HepG2 (cell line): ENCODE measurements around the gene PSPH. TPM values are rescaled to one million over a fixed set of nuclear protein-coding genes. Genes with fewer than 3 reads are reported as not detected.

Experiments used
- ARID2 ChIP-seq: sonication (generic); formaldehyde crosslinking; IDR thresholded peaks from 2 replicates; pipeline ENCODE4 v1.8.1; 2022; ENCODE audit warnings: mild to moderate bottlenecking, missing genetic modification reagents, borderline replicate concordance
- CBX2 ChIP-seq, 2 experiments: fragments of 200-600 bp in 1 of 2; sonication (generic); formaldehyde crosslinking in 1 of 2; IDR thresholded peaks; 2 replicates each; pipeline versions ENCODE4 v1.7.0 to v1.8.1; 2018 to 2022; ENCODE audit warnings: low read depth in 2 of 2, low read length in 1 of 2, mild to moderate bottlenecking in 1 of 2, missing genetic modification reagents in 1 of 2
- CREB1 ChIP-seq, 2 experiments: fragments of 450-650 bp in 1 of 2; IDR thresholded peaks; 2 replicates each; pipeline ENCODE4 v1.6.1; 2016 to 2017; ENCODE audit warnings: control low read depth in 1 of 2, mild to moderate bottlenecking in 1 of 2, missing compliant biosample characterization in 1 of 2, missing genetic modification characterization in 1 of 2
- NPAS2 ChIP-seq: sonication (generic); formaldehyde crosslinking; IDR thresholded peaks from 2 replicates; pipeline ENCODE4 v1.8.0; 2022; ENCODE audit warnings: mild to moderate bottlenecking, missing genetic modification reagents, borderline replicate concordance
- SUZ12 ChIP-seq: fragments of 150-350 bp; IDR thresholded peaks from 2 replicates; pipeline ENCODE4 v1.6.1; 2014; ENCODE audit warnings: low read depth, low read length
- TEAD3 ChIP-seq: optimal IDR thresholded peaks from 2 replicates; pipeline ENCODE3; 2016; ENCODE audit warnings: borderline replicate concordance
- ZNF879 ChIP-seq: sonication (generic); formaldehyde crosslinking; IDR thresholded peaks from 2 replicates; pipeline ENCODE4 v1.8.1; 2023; ENCODE audit warnings: missing genetic modification reagents
- ZNF891 ChIP-seq: sonication (generic); formaldehyde crosslinking; IDR thresholded peaks from 2 replicates; pipeline ENCODE4 v1.5.0; 2020; ENCODE audit warnings: mild to moderate bottlenecking, missing genetic modification reagents
- polyA plus RNA-seq, 8 experiments: library from polyadenylated mRNA; depleted of rRNA in 3 of 8; stranded (reverse) in 7 of 8; unstranded in 1 of 8; fragments of >200 nt; fragmentation: Illumina TruSeq in 4 of 8; extraction: Trizol in 4 of 8; gene quantifications; 2 replicates each; pipeline versions ENCODE4 v1.2.1 to v1.2.3, GENCODE V29; 2011 to 2016; ENCODE audit warnings: low read depth in 4 of 8, missing spikeins in 1 of 8, mixed read lengths in 1 of 8; ENCODE audit not compliant: insufficient read depth in 1 of 8
- total RNA-seq, 5 experiments: library from RNA; depleted of rRNA; stranded (reverse); fragments of >200 nt; fragmentation: Illumina TruSeq; extraction: Trizol; gene quantifications; 2 replicates each; pipeline ENCODE4 v1.2.3, GENCODE V29; 2016; ENCODE audit warnings: low read depth in 1 of 5
- TF ChIP-seq, protein P1 (sequence below): sonication (generic); formaldehyde crosslinking; IDR thresholded peaks from 2 replicates; pipeline ENCODE4 v1.5.0; 2020; ENCODE audit warnings: missing genetic modification reagents
- TF ChIP-seq, protein P2 (sequence below): sonication (generic); formaldehyde crosslinking; IDR thresholded peaks from 2 replicates; pipeline ENCODE4 v1.4.0; 2020; ENCODE audit warnings: missing genetic modification reagents, mild to moderate bottlenecking, borderline replicate concordance
- TF ChIP-seq, protein P3 (sequence below): IDR thresholded peaks from 2 replicates; pipeline ENCODE4 v1.6.1; 2016; ENCODE audit warnings: low read depth, control low read depth
- TF ChIP-seq, protein P4 (sequence below): sonication (generic); formaldehyde crosslinking; IDR thresholded peaks from 2 replicates; pipeline ENCODE4 v1.4.0; 2020; ENCODE audit warnings: missing genetic modification reagents, low read depth, mild to moderate bottlenecking, borderline replicate concordance
- TF ChIP-seq, protein P5 (sequence below): IDR thresholded peaks from 2 replicates; pipeline ENCODE4 v1.6.1; 2016; ENCODE audit warnings: mild to moderate bottlenecking, missing biosample characterization, missing genetic modification reagents
- TF ChIP-seq, protein P6 (sequence below): sonication (generic); formaldehyde crosslinking; IDR thresholded peaks from 2 replicates; pipeline ENCODE4 v1.4.0; 2020; ENCODE audit warnings: missing genetic modification reagents; ENCODE audit errors: not compliant biosample characterization
- TF ChIP-seq, protein P7 (sequence below): sonication (generic); formaldehyde crosslinking; IDR thresholded peaks from 2 replicates; pipeline ENCODE4 v1.8.0; 2022; ENCODE audit warnings: missing genetic modification reagents, low read depth, mild to moderate bottlenecking, borderline replicate concordance

PSPH gene
- total and polyA plus RNA-seq, 2 of the 13 experiments (the other 11 are each of a cell fraction or from before 2014, with no cell fraction given), result 85.5 to 124 TPM

DNA sequence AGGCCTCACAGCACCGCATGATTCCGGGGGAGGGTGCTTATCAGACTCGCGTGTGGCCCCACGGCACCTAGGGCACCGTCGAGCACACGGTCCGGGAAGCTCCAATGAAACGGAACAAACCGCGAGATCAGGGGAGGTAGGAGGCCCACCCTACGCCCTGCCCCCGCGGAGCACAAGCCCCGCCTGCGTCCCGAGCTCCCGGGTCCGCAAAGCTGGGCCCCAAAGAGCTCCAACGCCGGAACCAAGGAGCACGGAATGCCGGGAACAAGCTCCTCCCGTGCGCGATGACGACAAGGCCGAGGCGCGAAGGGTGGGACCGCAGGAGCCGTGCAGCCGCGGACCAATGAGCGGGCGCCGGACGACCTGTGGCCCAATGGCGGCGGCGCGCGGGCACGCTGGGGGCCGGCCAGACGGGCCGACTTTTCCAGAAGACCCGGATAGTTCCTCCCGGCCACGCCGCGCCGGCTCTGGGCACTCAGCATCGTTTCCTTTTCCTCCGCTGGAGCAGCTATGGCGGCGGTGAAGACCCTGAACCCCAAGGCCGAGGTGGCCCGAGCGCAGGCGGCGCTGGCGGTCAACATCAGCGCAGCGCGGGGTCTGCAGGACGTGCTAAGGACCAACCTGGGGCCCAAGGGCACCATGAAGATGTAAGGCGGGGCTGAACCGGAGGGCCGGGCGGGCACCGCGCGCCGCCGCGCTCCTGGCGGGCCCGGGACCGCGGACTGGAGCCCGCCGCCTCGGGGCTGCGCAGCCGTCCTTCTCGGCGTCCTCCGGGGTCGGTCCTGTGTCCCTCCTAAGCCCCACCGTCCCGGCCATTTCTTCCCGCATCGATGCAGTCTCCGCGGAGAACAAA lies at the start of gene PSPH, which contains the start of gene CCT6A (continued):
- TF ChIP-seq, protein P1, sequence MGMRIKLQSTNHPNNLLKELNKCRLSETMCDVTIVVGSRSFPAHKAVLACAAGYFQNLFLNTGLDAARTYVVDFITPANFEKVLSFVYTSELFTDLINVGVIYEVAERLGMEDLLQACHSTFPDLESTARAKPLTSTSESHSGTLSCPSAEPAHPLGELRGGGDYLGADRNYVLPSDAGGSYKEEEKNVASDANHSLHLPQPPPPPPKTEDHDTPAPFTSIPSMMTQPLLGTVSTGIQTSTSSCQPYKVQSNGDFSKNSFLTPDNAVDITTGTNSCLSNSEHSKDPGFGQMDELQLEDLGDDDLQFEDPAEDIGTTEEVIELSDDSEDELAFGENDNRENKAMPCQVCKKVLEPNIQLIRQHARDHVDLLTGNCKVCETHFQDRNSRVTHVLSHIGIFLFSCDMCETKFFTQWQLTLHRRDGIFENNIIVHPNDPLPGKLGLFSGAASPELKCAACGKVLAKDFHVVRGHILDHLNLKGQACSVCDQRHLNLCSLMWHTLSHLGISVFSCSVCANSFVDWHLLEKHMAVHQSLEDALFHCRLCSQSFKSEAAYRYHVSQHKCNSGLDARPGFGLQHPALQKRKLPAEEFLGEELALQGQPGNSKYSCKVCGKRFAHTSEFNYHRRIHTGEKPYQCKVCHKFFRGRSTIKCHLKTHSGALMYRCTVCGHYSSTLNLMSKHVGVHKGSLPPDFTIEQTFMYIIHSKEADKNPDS (CRISPR knock-in tag), result peak; percentile 51; the same call in 1 of the 2 replicates
- no peak for TF ChIP-seq CBX2 (IDR thresholded peaks at IDR 0.05; ENCODE audit: low read depth, low read length)
- TF ChIP-seq CBX2 (CRISPR knock-in tag; IDR thresholded peaks at IDR 0.05; ENCODE audit: low read depth), result no peak
- TF ChIP-seq, protein P2, sequence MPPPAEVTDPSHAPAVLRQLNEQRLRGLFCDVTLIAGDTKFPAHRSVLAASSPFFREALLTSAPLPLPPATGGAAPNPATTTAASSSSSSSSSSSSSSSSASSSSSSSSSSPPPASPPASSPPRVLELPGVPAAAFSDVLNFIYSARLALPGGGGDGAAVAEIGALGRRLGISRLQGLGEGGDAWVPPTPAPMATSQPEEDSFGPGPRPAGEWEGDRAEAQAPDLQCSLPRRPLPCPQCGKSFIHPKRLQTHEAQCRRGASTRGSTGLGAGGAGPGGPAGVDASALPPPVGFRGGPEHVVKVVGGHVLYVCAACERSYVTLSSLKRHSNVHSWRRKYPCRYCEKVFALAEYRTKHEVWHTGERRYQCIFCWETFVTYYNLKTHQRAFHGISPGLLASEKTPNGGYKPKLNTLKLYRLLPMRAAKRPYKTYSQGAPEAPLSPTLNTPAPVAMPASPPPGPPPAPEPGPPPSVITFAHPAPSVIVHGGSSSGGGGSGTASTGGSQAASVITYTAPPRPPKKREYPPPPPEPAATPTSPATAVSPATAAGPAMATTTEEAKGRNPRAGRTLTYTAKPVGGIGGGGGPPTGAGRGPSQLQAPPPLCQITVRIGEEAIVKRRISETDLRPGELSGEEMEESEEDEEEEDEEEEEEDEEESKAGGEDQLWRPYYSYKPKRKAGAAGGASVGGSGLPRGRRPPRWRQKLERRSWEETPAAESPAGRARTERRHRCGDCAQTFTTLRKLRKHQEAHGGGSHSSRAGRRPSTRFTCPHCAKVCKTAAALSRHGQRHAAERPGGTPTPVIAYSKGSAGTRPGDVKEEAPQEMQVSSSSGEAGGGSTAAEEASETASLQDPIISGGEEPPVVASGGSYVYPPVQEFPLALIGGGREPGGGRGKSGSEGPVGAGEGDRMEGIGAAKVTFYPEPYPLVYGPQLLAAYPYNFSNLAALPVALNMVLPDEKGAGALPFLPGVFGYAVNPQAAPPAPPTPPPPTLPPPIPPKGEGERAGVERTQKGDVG (CRISPR knock-in tag), result peak; percentile 86
- TF ChIP-seq NPAS2 (CRISPR knock-in tag), result no peak
- TF ChIP-seq TEAD3, result peak; percentile 92
- TF ChIP-seq, protein P3, sequence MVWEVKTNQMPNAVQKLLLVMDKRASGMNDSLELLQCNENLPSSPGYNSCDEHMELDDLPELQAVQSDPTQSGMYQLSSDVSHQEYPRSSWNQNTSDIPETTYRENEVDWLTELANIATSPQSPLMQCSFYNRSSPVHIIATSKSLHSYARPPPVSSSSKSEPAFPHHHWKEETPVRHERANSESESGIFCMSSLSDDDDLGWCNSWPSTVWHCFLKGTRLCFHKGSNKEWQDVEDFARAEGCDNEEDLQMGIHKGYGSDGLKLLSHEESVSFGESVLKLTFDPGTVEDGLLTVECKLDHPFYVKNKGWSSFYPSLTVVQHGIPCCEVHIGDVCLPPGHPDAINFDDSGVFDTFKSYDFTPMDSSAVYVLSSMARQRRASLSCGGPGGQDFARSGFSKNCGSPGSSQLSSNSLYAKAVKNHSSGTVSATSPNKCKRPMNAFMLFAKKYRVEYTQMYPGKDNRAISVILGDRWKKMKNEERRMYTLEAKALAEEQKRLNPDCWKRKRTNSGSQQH (CRISPR knock-in tag), result no peak
- TF ChIP-seq ARID2 (CRISPR knock-in tag), result no peak
- TF ChIP-seq, protein P4, sequence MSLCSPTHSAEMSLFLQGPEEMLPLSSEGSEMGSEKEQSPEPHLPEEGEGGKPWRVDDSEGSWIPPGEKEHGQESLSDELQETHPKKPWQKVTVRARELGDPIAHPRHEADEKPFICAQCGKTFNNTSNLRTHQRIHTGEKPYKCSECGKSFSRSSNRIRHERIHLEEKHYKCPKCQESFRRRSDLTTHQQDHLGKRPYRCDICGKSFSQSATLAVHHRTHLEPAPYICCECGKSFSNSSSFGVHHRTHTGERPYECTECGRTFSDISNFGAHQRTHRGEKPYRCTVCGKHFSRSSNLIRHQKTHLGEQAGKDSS (CRISPR knock-in tag), result no peak; the same call in 1 of the 2 replicates
- no peak for TF ChIP-seq SUZ12
- peak; percentile 26; the same call in 1 of the 2 replicates for TF ChIP-seq ZNF891 (CRISPR knock-in tag)
- TF ChIP-seq, protein P5, sequence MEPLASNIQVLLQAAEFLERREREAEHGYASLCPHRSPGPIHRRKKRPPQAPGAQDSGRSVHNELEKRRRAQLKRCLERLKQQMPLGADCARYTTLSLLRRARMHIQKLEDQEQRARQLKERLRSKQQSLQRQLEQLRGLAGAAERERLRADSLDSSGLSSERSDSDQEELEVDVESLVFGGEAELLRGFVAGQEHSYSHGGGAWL (CRISPR knock-in tag), result peak; percentile 64; the same call in 1 of the 2 replicates
- TF ChIP-seq, protein P6, sequence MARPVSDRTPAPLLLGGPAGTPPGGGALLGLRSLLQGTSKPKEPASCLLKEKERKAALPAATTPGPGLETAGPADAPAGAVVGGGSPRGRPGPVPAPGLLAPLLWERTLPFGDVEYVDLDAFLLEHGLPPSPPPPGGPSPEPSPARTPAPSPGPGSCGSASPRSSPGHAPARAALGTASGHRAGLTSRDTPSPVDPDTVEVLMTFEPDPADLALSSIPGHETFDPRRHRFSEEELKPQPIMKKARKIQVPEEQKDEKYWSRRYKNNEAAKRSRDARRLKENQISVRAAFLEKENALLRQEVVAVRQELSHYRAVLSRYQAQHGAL (CRISPR knock-in tag), result no peak
- TF ChIP-seq ZNF879 (CRISPR knock-in tag), result no peak
- TF ChIP-seq, protein P7, sequence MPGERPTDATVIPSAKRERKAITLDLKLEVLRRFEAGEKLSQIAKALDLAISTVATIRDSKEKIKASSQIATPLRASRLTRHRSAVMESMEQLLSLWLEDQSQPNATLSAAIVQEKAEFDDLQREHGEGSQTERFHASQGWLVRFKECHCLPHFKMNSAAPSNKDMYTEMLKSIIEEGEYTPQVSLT (CRISPR knock-in tag), result no peak
- TF ChIP-seq CREB1 (IDR thresholded peaks at IDR 0.05), result peak; percentile 87
- peak; percentile 77 for TF ChIP-seq CREB1 (CRISPR knock-in tag; IDR thresholded peaks at IDR 0.05)
